SU-DHL-6 (cell line): ENCODE data around the gene KIR3DL3.

Experiments used
- H2AFZ ChIP-seq: fragments of 200-600 bp; sonication (generic); 2 replicates; pipeline ENCODE4 v1.6.1; 2014; ENCODE audit warnings: low read depth, mild to moderate bottlenecking, moderate library complexity, mixed read lengths, antibody characterized with exemption, low read length; ENCODE audit not compliant: severe bottlenecking
- H3F3A ChIP-seq: fragments of 200-600 bp; shearing (Covaris generic); 2 replicates; pipeline ENCODE4 v1.6.0; 2016; ENCODE audit warnings: antibody characterized with exemption, mild to moderate bottlenecking; ENCODE audit not compliant: insufficient read depth
- H3K27ac ChIP-seq: fragments of 200-600 bp; sonication (generic); 2 replicates; pipeline ENCODE4 v1.5.1; 2016; ENCODE audit warnings: low read depth, mild to moderate bottlenecking, low read length, moderate library complexity, mixed read lengths
- H3K27me3 ChIP-seq: fragments of 200-600 bp; sonication (generic), shearing (Covaris generic); 2 replicates; pipeline ENCODE4 v1.6.0; 2014; ENCODE audit warnings: mild to moderate bottlenecking, low read length
- H3K36me3 ChIP-seq: fragments of 200-600 bp; sonication (generic); 2 replicates; pipeline ENCODE4 v1.6.1; 2014; ENCODE audit warnings: mild to moderate bottlenecking, low read length, mixed read lengths
- H3K4me2 ChIP-seq: fragments of 300-600, 200-600 bp; shearing (Covaris generic), sonication (generic); 2 replicates; pipeline ENCODE4 v1.6.0; 2014; ENCODE audit warnings: low read length, low read depth, mild to moderate bottlenecking; ENCODE audit not compliant: poor library complexity, severe bottlenecking
- H3K4me3 ChIP-seq: fragments of 200-600 bp; sonication (generic); 2 replicates; pipeline ENCODE4 v1.5.1; 2014; ENCODE audit warnings: antibody characterized with exemption, low read length, mild to moderate bottlenecking, mixed read lengths; ENCODE audit not compliant: insufficient read depth, poor library complexity, severe bottlenecking
- H3K79me2 ChIP-seq: fragments of 200-600 bp; sonication (generic); 2 replicates; pipeline ENCODE4 v1.6.1; 2014; ENCODE audit warnings: mild to moderate bottlenecking, low read length, moderate library complexity; ENCODE audit not compliant: insufficient read depth
- H3K9ac ChIP-seq: fragments of 200-600 bp; sonication (generic); 2 replicates; pipeline ENCODE4 v1.7.0; 2014; ENCODE audit warnings: mild to moderate bottlenecking, low read length
- H3K9me2 ChIP-seq: fragments of 200-600 bp; sonication (generic); replicated peaks from 2 replicates; pipeline ENCODE4 v1.6.1; 2014; ENCODE audit warnings: low read length; ENCODE audit not compliant: insufficient read depth
- H3K9me3 ChIP-seq: fragments of 200-600 bp; sonication (generic); 2 replicates; pipeline ENCODE4 v1.6.1; 2014; ENCODE audit warnings: low read length, mixed read lengths; ENCODE audit not compliant: insufficient read depth
- H4K20me1 ChIP-seq: fragments of 200-600 bp; sonication (generic); 2 replicates; pipeline ENCODE4 v1.6.1; 2014; ENCODE audit warnings: low read depth, mild to moderate bottlenecking, antibody characterized with exemption, low read length, moderate library complexity, mixed read lengths
- CTCF ChIP-seq: fragments of 200-600 bp; sonication (generic); IDR thresholded peaks from one replicate; pipeline ENCODE4 v1.5.1; 2017; ENCODE audit warnings: antibody characterized with exemption, mild to moderate bottlenecking, low read length, moderate library complexity; ENCODE audit not compliant: insufficient read depth, poor library complexity, severe bottlenecking
- EZH2phosphoT487 ChIP-seq: fragments of 200-600 bp; sonication (generic), shearing (Covaris generic); conservative IDR thresholded peaks from 2 replicates; pipeline ENCODE4 v1.6.1; 2018; ENCODE audit warnings: mild to moderate bottlenecking, antibody characterized with exemption, low read length, moderate library complexity, mixed read lengths

KIR3DL3 gene

GRCh38 chr19:54725321-54725720, 1.1 kb downstream of the KIR3DL3 start:
- Histone ChIP-seq H3K79me2 (no peaks in the 10 kb centered on the region), H3F3A (no peaks in the 10 kb centered on the region)

GRCh38 chr19:54727562-54727961, 3.3 kb downstream of the KIR3DL3 start:
- Histone ChIP-seq H4K20me1 (no peaks in the 10 kb centered on the region), H3K9me3 (no peaks in the 10 kb centered on the region), H3K4me2 (no peak overlapping the region), H3K4me3 (no peak overlapping the region), H3F3A (no peaks in the 10 kb centered on the region), H3K79me2 (no peaks in the 10 kb centered on the region), H3K27me3 (no peaks in the 10 kb centered on the region), H2AFZ (no peak overlapping the region), H3K9ac (no peak overlapping the region), H3K36me3 (no peaks in the 10 kb centered on the region), H3K9me2 (no peaks in the 10 kb centered on the region), H3K27ac (no peak overlapping the region)
- TF ChIP-seq CTCF (no peak), EZH2phosphoT487 (no peak)

More at GRCh38 chr19:54725321-54725720, 1.1 kb downstream of the KIR3DL3 start:
- no peak overlapping the region for H3K27ac ChIP-seq
- H4K20me1 ChIP-seq, result no peaks in the 10 kb centered on the region
- no peak overlapping the region for H3K4me2 ChIP-seq
- no peak overlapping the region for H3K9ac ChIP-seq
- H3K4me3 ChIP-seq, result no peak overlapping the region
- no peaks in the 10 kb centered on the region for H3K36me3 ChIP-seq
- TF ChIP-seq EZH2phosphoT487 (no peak), CTCF (no peak)
- no peaks in the 10 kb centered on the region for H3K9me2 ChIP-seq
- no peak overlapping the region for H2AFZ ChIP-seq
- no peaks in the 10 kb centered on the region for H3K27me3 ChIP-seq
- no peaks in the 10 kb centered on the region for H3K9me3 ChIP-seq

GRCh38 chr19:54728167-54728566, 3.9 kb downstream of the KIR3DL3 start:
- Histone ChIP-seq H3F3A (no peaks in the 10 kb centered on the region), H3K9me2 (no peaks in the 10 kb centered on the region), H3K27me3 (no peaks in the 10 kb centered on the region), H3K4me3 (no peak overlapping the region), H3K4me2 (no peak overlapping the region), H3K9me3 (no peaks in the 10 kb centered on the region), H3K36me3 (no peaks in the 10 kb centered on the region), H2AFZ (no peak overlapping the region), H3K9ac (no peak overlapping the region), H4K20me1 (no peaks in the 10 kb centered on the region), H3K79me2 (no peaks in the 10 kb centered on the region), H3K27ac (no peak overlapping the region)
- TF ChIP-seq CTCF, result no peak
- TF ChIP-seq EZH2phosphoT487, result no peak
